Ovary (tissue), 3 donors: ENCODE results near the gene SMIM14.

Experiments used
- POLR2A ChIP-seq: fragments of 450-650 bp; IDR thresholded peaks from one replicate; pipeline ENCODE4 v1.6.1; 2017; ENCODE audit warnings: antibody characterized with exemption, mild to moderate bottlenecking, moderate library complexity
- TF ChIP-seq, protein P1 (sequence below), 3 donors: fragments of 450-650 bp in 2 of 3; fragments of 200-600 bp in 1 of 3; IDR thresholded peaks; one replicate each; pipeline versions ENCODE4 v1.5.1 to v1.8.0; 2016 to 2022; ENCODE audit warnings: antibody characterized with exemption in 3 of 3, mild to moderate bottlenecking in 1 of 3
- donor health status: DM: no; HTN: no; CAD: no.

DNA sequence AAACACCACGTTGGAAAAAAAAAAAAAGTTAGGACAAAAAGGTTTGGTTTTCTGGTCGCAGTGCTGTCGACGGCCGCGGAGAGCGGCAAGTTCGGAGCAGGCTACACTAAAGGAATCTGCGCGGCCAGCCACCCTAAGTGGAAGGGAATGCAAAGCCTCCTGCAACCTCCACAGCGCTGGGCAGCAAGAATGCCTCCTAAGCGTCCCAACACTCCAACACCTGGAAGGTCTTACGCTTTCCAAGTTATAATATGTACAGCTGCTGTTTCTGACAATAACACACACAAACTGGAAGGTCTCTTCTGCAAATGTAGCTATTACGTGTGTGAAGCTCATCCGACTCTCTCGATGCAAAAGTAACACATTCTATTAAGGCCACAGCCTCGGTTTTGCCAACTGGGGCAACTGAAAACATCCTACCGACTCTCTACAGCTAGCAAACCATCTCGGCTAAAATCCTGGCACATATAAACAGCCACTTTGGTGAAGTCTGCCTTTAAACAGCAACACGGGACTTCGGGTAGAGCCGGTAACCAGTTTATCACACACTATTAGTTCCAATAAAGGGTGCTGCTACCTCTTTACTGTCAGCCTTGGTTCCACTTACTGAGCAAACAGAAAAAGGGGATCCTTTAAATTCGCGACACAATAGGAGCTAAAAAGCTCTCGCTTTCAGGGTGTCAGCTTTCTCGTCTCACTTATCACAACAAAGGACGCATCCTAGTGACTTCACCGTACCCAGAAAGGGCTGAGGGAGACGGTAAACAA is 895 bp downstream of the SMIM14 start:
- TF ChIP-seq, protein P1, sequence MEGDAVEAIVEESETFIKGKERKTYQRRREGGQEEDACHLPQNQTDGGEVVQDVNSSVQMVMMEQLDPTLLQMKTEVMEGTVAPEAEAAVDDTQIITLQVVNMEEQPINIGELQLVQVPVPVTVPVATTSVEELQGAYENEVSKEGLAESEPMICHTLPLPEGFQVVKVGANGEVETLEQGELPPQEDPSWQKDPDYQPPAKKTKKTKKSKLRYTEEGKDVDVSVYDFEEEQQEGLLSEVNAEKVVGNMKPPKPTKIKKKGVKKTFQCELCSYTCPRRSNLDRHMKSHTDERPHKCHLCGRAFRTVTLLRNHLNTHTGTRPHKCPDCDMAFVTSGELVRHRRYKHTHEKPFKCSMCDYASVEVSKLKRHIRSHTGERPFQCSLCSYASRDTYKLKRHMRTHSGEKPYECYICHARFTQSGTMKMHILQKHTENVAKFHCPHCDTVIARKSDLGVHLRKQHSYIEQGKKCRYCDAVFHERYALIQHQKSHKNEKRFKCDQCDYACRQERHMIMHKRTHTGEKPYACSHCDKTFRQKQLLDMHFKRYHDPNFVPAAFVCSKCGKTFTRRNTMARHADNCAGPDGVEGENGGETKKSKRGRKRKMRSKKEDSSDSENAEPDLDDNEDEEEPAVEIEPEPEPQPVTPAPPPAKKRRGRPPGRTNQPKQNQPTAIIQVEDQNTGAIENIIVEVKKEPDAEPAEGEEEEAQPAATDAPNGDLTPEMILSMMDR (IDR thresholded peaks at IDR 0.05): no peak
- peak; percentile 19 for TF ChIP-seq POLR2A
